ENCODE measurements around the gene GRID1. TPM values are rescaled to one million over a fixed set of nuclear protein-coding genes. Genes with fewer than 3 reads are reported as not detected.

The GRID1 gene
- total and polyA plus RNA-seq, 8 donors: 0.31 to 8.5 (median 1.0) TPM; not detected in 1

- 76 to 82% (median 77%) methylated on average over 7 of the region's 7 CpGs for WGBS, 5 donors
- Histone ChIP-seq H3K36me3 (no peaks in the 10 kb centered on the region), H3K27me3 (peaks cover 0 to 9% (median 0%) of the 10 kb centered on the region in 3 donors), H3K4me3 (no peak overlapping the region), H3K9me3 (no peaks in the 10 kb centered on the region), H3K27ac (no peak overlapping the region), H3K4me1 (no peaks in the 10 kb centered on the region)
- no peak for DNase-seq
- TF ChIP-seq POLR2A (IDR thresholded peaks at IDR 0.05) (no peak), CTCF (IDR thresholded peaks at IDR 0.05) (no peak), EP300 (IDR thresholded peaks at IDR 0.05) (no peak), POLR2AphosphoS5 (IDR thresholded peaks at IDR 0.05) (no peak)
- intact Hi-C loops (cut with DNase I; ENCODE audit: low total_unique reads): no loop called here
These were observed 32.6 kb downstream of the GRID1 start for GRCh38 chr10:86333826-86334487.

- Histone ChIP-seq H3K4me1 (no peaks in the 10 kb centered on the region), H3K9me3 (no peaks in the 10 kb centered on the region), H3K4me3 (no peak overlapping the region), H3K36me3 (no peaks in the 10 kb centered on the region), H3K27ac (no peak overlapping the region), H3K27me3 (peaks cover 0 to 5% (median 0%) of the 10 kb centered on the region in 3 donors)
- TF ChIP-seq CTCF (IDR thresholded peaks at IDR 0.05): no peak
- 47 to 59% (median 51%) methylated on average over 3 to 8 of the region's 8 CpGs for WGBS, 5 donors
- DNase-seq: no peak
- intact Hi-C loops (cut with DNase I; ENCODE audit: low total_unique reads): no loop called here
These were observed 34.7 kb downstream of the GRID1 start for GRCh38 chr10:86331861-86332260.

- Histone ChIP-seq H3K27me3 (peaks cover 0 to 5% (median 0%) of the 10 kb centered on the region in 3 donors), H3K36me3 (no peaks in the 10 kb centered on the region), H3K4me3 (no peak overlapping the region), H3K27ac (no peak overlapping the region), H3K4me1 (no peaks in the 10 kb centered on the region), H3K9me3 (no peaks in the 10 kb centered on the region)
- no peak for TF ChIP-seq POLR2AphosphoS5 (IDR thresholded peaks at IDR 0.05)
- TF ChIP-seq POLR2A (IDR thresholded peaks at IDR 0.05): no peak
- TF ChIP-seq CTCF (IDR thresholded peaks at IDR 0.05): no peak
- TF ChIP-seq EP300 (IDR thresholded peaks at IDR 0.05): no peak
- DNase-seq: no peak
- intact Hi-C loops (cut with DNase I; ENCODE audit: low total_unique reads): no loop called here
- 79 to 87% (median 82%) methylated on average over 9 to 10 of the region's 10 CpGs for WGBS, 5 donors
These were observed 35.5 kb downstream of the GRID1 start for GRCh38 chr10:86330778-86331763.

GRCh38 chr10:86329896-86330680 is 36.5 kb downstream of the GRID1 start:
- intact Hi-C loops (cut with DNase I; ENCODE audit: low total_unique reads): no loop called here
- H3K27ac ChIP-seq: no peak overlapping the region
- H3K27me3 ChIP-seq: peaks cover 0 to 5% (median 0%) of the 10 kb centered on the region in 3 donors
- H3K4me1 ChIP-seq: no peaks in the 10 kb centered on the region
- H3K9me3 ChIP-seq: no peaks in the 10 kb centered on the region
- H3K36me3 ChIP-seq: no peaks in the 10 kb centered on the region
- no peak for TF ChIP-seq POLR2AphosphoS5 (IDR thresholded peaks at IDR 0.05)
- no peak for TF ChIP-seq CTCF (IDR thresholded peaks at IDR 0.05)
- no peak for TF ChIP-seq POLR2A (IDR thresholded peaks at IDR 0.05)
- TF ChIP-seq EP300 (IDR thresholded peaks at IDR 0.05): no peak
- WGBS, 5 donors: 76 to 86% (median 81%) methylated on average over 16 of the region's 16 CpGs
- no peak for DNase-seq
- no peak overlapping the region for H3K4me3 ChIP-seq
